Brain pericyte (primary cell): ENCODE measurements around the gene UTS2.

Experiments
- DNase-seq: peaks from one replicate; pipeline ENCODE4 v3.0.0-alpha.2; 2012; ENCODE audit warnings: low read depth, low spot score

The UTS2 gene

DNA sequence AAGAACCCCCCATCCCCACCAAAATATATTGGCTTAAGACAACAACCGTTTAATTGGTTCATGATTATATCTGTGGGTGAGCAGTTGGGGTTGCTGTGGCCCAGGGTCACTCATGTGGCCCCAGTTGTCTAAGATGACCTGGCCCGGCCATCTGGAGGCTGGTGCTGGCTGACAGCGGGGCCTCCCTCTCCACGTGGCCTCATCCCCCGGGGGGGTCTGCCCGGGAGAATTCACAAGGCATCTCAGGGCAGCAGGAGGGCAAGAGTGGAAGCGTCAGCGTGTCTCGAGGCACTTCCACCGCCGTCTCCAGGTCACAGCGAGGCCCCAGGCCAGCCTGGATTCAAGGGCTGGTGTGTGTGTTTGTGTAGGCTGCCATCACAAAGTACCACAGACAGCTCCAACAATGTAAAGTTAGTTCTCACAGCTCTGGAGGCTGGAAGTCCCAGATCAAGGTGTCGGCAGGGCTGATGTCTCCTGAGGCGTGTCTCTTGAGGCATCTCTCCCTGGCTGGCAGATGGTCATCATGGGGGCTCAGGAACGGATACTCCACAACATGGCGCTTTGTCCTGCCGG lies 11.0 kb upstream of the UTS2 start:
- no peak for DNase-seq

- DNase-seq = no peak
These were observed 9.6 kb upstream of the UTS2 start for GRCh38 chr1:7862211-7863060.

DNA sequence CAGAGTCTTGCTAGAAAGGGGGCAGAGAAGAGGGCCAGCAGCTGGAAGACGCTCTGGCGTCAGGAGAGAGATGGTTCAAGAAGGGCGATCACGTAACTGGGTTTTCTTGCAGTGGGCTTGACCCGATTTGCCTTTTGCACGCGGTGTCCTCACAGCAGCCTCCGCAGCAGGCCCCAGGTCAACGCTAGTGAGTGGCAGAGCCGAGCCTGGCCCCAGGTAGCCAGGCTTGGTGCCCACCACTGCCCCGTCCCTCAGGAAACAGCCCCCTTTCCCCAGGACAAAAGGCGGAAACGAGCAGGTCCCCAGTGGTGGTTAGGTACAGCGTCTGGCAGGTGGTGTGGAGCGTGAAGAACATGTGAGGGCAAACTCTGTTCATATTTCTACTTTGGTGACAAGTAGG lies 8.6 kb upstream of the UTS2 start:
- no peak for DNase-seq

DNA sequence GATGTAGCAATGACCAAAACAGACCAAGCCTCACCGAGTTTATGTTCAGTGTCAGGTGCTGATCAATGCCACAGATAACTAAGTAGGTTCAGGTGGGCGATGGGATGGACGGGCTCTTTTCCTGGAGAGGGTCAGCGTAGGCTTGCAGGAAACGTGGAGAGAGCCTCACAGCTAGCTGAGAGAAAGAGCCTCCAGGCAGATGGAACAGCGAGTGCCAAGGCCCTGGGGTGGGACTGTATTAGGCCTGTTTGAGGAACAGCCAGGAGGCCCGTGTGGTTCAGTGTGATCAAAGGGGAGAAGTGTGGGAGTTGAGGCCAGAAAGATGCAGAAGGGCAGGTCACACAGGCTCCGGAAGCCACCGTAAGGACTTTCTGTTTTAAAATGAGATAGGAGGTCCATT lies 7.3 kb upstream of the UTS2 start:
- DNase-seq = no peak

DNA sequence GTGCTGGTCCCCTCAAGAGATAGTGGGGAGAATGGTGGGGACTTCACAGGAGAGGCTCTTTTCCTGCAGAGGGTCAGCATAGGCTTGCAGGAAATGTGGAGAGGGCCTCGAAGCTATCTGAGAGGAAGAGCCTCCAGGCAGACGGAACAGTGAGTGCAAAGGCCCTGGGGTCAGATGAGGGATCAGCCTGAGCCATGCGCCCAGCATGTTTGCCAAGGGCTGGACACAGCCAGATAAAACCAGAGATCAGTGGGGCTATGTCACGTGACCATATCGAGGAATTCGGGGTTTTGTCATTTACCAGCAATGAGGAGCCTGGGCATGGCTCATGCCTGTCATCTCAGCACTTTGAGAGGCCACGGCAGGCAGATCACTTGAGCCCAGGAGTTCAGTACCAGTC lies 6.5 kb upstream of the UTS2 start:
- DNase-seq = no peak

GRCh38 chr1:7857985-7858384 lies 5.1 kb upstream of the UTS2 start:
- no peak for DNase-seq

GRCh38 chr1:7857000-7857399 lies 4.1 kb upstream of the UTS2 start:
- DNase-seq = no peak

DNA sequence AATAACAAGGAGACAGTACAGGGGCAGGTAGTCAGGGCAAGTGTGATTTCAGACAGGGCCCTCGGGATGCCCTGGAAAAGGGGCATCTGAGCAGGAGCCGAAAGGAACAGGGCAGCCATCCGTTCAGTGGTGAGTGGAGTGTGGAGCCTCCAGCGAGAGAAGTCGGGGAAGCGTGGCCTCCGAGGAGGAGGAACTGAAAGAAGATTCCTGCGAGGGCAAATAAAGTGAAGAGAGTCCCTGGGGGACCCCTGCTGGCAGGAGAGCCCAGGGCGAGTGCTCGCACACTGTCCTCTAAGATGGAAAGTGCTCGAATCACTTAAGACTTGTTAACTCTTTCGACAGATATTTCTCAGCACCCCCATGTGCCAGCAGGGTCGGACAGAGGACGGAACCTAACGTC lies 3.5 kb upstream of the UTS2 start:
- DNase-seq = no peak

DNA sequence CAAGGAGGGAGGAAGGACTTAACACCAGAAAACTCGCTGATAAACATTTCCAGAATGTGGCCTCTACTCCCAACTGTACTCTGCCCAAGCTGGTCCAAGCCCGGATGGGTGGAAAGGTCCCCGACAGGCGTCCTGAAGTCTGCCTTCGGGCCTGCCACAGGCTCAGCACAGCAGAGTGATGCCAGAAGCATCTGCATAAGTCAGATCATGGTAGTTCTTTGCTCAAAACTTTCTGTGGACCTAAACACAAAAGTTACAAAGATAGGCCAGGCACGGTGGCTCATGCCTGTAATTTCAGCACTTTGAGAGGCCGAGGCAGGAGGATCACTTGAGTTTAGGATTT lies 790 bp upstream of the UTS2 start:
- DNase-seq = no peak

DNA sequence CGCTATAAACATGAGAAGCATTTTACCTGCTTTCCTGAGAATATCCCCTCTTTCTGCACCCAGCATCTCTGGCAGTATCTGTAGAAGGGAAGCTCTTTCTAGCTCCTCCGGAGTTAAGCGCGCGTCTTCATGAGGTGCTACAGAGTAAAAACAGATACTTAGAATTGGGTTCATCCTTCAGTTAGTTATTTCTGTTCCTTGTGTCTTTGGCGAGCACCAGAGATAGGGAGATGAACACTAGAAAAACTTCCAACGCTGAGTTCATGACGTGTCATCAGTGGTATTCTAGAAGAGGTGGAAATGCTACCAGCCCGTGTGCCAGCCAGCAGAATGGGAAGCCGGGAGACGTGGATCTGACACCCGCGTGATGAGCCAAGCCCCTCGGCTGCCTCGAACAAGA lies 2.1 kb downstream of the UTS2 start:
- no peak for DNase-seq

GRCh38 chr1:7847599-7847998 lies 5.3 kb downstream of the UTS2 start:
- DNase-seq = no peak

- DNase-seq = no peak
These were observed 6.2 kb downstream of the UTS2 start for GRCh38 chr1:7846656-7847055.

- no peak for DNase-seq
These were observed 7.1 kb downstream of the UTS2 start for GRCh38 chr1:7845761-7846160.

GRCh38 chr1:7842517-7842916 lies 10.3 kb downstream of the UTS2 start:
- DNase-seq = no peak

- DNase-seq = no peak
These were observed 13.3 kb downstream of the UTS2 start for GRCh38 chr1:7839526-7839925.

DNA sequence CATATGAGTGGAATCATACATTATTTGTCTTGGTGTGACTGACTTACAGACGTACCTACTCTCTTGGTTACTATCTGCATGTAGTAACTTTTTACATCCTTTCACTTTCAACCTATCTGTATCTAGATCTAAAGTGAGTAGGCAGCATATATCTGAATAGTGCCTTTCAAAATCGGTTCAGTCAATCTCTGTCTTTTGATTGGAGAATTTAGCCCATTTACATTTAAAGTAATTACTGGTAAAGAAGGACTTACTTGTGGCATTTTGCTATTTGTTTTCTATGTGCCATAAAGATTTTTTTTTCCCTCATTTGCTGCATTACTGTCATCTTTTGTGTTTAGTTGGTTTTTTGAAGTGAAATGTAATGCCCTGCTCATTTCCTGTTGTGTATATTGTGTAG lies 14.2 kb downstream of the UTS2 start:
- no peak for DNase-seq

DNA sequence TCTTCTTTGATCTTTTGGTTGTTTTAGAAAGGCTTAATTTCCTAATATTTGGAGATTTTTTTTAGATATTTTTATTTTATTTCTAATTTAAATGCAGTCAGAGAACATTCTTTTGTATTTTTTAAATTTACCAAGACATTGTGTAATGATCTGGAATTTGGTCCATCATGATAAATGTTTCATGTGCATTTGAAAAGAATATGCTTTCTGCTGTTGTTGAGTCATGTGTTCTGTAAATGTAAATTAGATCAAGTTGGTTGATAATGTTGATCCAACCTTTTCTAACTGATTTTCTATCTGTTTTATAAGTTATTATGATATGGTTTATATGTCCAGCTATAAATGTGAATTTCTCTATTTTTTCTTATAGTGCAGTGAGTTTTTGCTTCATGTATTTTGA lies 19.8 kb downstream of the UTS2 start:
- DNase-seq = no peak

GRCh38 chr1:7831458-7831857 lies 21.4 kb downstream of the UTS2 start:
- DNase-seq = no peak

DNA sequence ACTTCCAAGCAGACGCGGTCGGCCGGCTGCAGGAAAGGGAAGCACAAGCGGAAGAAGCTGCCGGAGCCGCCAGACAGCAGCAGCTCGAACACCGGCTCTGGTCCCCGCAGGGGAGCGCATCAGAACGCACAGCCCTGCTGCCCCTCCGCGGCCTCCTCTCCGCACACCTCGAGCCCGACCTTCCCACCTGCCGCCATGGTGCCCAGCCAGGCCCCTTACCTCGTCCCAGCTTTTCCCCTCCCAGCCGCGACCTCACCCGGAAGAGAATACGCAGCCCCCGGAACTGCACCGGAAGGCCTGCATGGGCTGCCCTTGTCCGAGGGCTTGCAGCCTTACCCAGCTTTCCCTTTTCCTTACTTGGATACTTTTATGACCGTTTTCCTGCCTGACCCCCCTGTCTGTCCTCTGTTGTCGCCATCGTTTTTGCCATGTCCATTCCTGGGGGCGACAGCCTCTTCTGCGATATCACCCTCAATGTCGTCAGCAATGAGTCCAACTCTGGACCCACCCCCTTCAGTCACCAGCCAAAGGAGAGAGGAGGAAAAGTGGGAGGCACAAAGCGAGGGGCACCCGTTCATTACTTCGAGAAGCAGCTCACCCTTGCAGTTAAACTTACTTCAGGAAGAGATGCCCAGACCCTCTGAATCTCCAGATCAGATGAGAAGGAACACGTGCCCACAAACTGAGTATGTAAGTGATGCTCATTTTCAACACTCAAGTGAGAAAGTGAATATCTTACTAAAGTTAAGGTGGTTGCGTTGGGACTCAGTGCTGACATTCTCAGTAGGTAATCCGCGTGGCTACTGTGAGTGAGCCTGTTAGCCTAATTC lies 25.5 kb downstream of the UTS2 start:
- no peak for DNase-seq

DNA sequence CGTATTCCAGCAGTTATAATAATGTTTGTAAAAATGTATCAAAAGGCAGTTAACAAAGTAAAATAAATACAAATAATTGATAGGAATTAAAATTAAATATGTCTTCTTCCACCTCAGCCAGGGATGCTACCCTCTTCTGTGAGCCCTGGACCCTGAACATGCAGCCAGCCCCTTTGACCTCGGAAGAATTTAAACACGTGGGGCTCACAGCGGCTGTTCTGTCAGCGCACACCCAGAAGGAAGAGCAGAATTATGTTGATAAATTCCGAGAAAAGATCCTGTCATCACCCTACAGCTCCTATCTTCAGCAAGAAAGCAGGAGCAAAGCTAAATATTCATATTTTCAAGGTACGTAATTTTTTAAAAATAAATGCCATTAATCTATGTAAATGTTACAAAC lies 26.5 kb downstream of the UTS2 start:
- DNase-seq = no peak

GRCh38 chr1:7824701-7825100 lies 28.2 kb downstream of the UTS2 start:
- no peak for DNase-seq

DNA sequence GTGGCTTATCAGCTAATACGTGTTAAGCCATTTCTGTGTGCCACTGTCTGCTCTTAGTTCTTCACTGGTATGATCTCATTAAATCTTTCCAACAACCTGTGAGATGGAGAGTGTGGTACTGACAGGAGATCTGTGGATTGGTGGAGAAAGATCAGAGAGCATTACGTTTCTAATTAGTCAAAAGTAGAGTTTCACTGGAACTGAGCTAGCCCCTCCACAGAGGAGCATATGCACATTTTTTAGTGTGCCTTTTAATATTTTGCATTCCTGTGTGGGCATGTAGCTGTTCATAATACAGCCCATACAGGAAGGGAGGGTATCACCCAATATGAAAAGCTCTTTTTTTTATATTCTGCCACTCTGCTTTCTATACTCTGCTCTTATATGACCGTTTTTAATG lies 31.6 kb downstream of the UTS2 start:
- no peak for DNase-seq
